Thyroid gland (tissue), 4 donors: Measurements from ENCODE around the gene UTP14C. TPM values are rescaled to one million over a fixed set of nuclear protein-coding genes. Genes with fewer than 3 reads are reported as not detected.

Experiments used
- DNase-seq, 2 donors: peaks; one replicate each; pipeline ENCODE4 v3.0.0-alpha.2; 2019
- H3K27ac ChIP-seq, 3 donors: fragments of 200-600 bp; sonication (generic); 1 replicate in 2 of 3; 2 replicates in 1 of 3; pipeline ENCODE4 v1.5.1; 2016 to 2019; ENCODE audit warnings: mild to moderate bottlenecking in 1 of 3, moderate library complexity in 1 of 3
- H3K27me3 ChIP-seq: fragments of 200-600 bp; sonication (generic); one replicate; pipeline ENCODE4 v1.5.1; 2019
- H3K36me3 ChIP-seq, 2 donors: fragments of 200-600 bp; sonication (generic); one replicate each; pipeline ENCODE4 v1.5.1; 2016 to 2019
- H3K4me1 ChIP-seq, 2 donors: fragments of 200-600 bp; sonication (generic); one replicate each; pipeline ENCODE4 v1.5.1; 2017 to 2019
- H3K4me3 ChIP-seq, 3 donors: fragments of 200-600 bp; sonication (generic); replicated peaks in 1 of 3; 1 replicate in 2 of 3; 2 replicates in 1 of 3; pipeline ENCODE4 v1.5.1; 2016; ENCODE audit warnings: mild to moderate bottlenecking in 1 of 3
- H3K9me3 ChIP-seq: fragments of 200-600 bp; sonication (generic); one replicate; pipeline ENCODE4 v1.5.1; 2017
- CTCF ChIP-seq, 6 experiments: fragments of 200-600 bp in 3 of 6; fragments of 450-650 bp in 3 of 6; sonication (generic) in 3 of 6; IDR thresholded peaks; one replicate each; pipeline ENCODE4 v1.5.1; 2016 to 2019; ENCODE audit warnings: antibody characterized with exemption in 6 of 6, mild to moderate bottlenecking in 2 of 6, inconsistent platforms in 1 of 6, moderate library complexity in 1 of 6
- POLR2A ChIP-seq, 2 donors: fragments of 450-650 bp; IDR thresholded peaks; one replicate each; pipeline ENCODE4 v1.6.1; 2017; ENCODE audit warnings: antibody characterized with exemption in 2 of 2, mild to moderate bottlenecking in 2 of 2, moderate library complexity in 1 of 2
- WGBS, 2 donors: methylation state at CpG; one replicate each; pipeline ENCODE4 v1.1.5; 2017; 5-methylcytosine and 5-hydroxymethylcytosine counted together
- intact Hi-C: fragments of 100-400 bp; cut with DNase I; formaldehyde crosslinking; loops from one replicate; pipeline ENCODE4 v1.15.1; 2023
- total RNA-seq, 4 donors: library from RNA; depleted of rRNA; stranded (reverse); fragments of >200 nt; gene quantifications; one replicate each; pipeline ENCODE4 v1.2.3, GENCODE V29; 2016

The UTP14C gene
- total RNA-seq, 4 donors from 2014 or later = 23.1 to 31.2 (median 25.9) TPM

GRCh38 chr13:52061587-52061986 is 37.1 kb downstream of the UTP14C start:
- no peak overlapping the region for H3K4me3 ChIP-seq
- WGBS, 2 donors = 46 to 54% methylated on average over 3 of the region's 3 CpGs

GRCh38 chr13:52067237-52067636 is 42.7 kb downstream of the UTP14C start:
- DNase-seq = no peak
- H3K9me3 ChIP-seq = no peaks in the 10 kb centered on the region

More at GRCh38 chr13:52061587-52061986, 37.1 kb downstream of the UTP14C start:
- H3K27me3 ChIP-seq = no peaks in the 10 kb centered on the region
- no peaks in the 10 kb centered on the region for H3K4me1 ChIP-seq
- no peak overlapping the region for H3K27ac ChIP-seq
- no peak for DNase-seq
- TF ChIP-seq POLR2A (IDR thresholded peaks at IDR 0.05) (no peak), CTCF (IDR thresholded peaks at IDR 0.05) (no peak)
- intact Hi-C loops = no loop called here
- H3K9me3 ChIP-seq = no peaks in the 10 kb centered on the region
- H3K36me3 ChIP-seq = no peaks in the 10 kb centered on the region

GRCh38 chr13:52070929-52071523 is 46.5 kb downstream of the UTP14C start:
- intact Hi-C loops = no loop called here
- Histone ChIP-seq H3K36me3 (no peaks in the 10 kb centered on the region), H3K27ac (no peak overlapping the region), H3K9me3 (no peaks in the 10 kb centered on the region), H3K4me3 (no peak overlapping the region), H3K27me3 (no peaks in the 10 kb centered on the region), H3K4me1 (no peaks in the 10 kb centered on the region)
- TF ChIP-seq CTCF (IDR thresholded peaks at IDR 0.05) = no peak
- no peak for TF ChIP-seq POLR2A (IDR thresholded peaks at IDR 0.05)
- no peak for DNase-seq
- WGBS, 2 donors = 90 to 93% methylated on average over 1 of the region's 1 CpG

More at GRCh38 chr13:52067237-52067636, 42.7 kb downstream of the UTP14C start:
- TF ChIP-seq POLR2A (IDR thresholded peaks at IDR 0.05) = no peak
- TF ChIP-seq CTCF (IDR thresholded peaks at IDR 0.05) = no peak
- Histone ChIP-seq H3K27me3 (no peaks in the 10 kb centered on the region), H3K36me3 (no peaks in the 10 kb centered on the region), H3K4me1 (no peaks in the 10 kb centered on the region), H3K4me3 (no peak overlapping the region), H3K27ac (no peak overlapping the region)
- intact Hi-C loops = no loop called here

Other genes starting within 250 kb of the UTP14C start
- gene DHRS12, start 220.5 kb upstream of the UTP14C start, total RNA-seq = 10 to 100 TPM; 23.1 to 34.2 (median 27.4) TPM
- not detected for gene TMEM272, start 179.5 kb upstream of the UTP14C start, total RNA-seq
- gene CCDC70, start 162.7 kb upstream of the UTP14C start, total RNA-seq = under 1 TPM in 1 of 4 donors, not detected in 3; 0.40 TPM
- gene ATP7B, start 13.2 kb upstream of the UTP14C start, total RNA-seq = 10 to 100 TPM in 1 of 4 donors, 1 to 10 TPM in 3; 3.8 to 10.1 (median 5.6) TPM
- 10 to 100 TPM; 23.4 to 42.1 (median 39.0) TPM for gene ALG11, start 12.3 kb upstream of the UTP14C start, total RNA-seq
- gene NEK5, start 104.4 kb downstream of the UTP14C start, total RNA-seq = under 1 TPM; 0.13 to 0.73 (median 0.48) TPM
- 10 to 100 TPM in 2 of 4 donors, 1 to 10 TPM in 2; 5.7 to 14.8 (median 10.4) TPM for gene NEK3, start 134.9 kb downstream of the UTP14C start, total RNA-seq